Neutrophil (primary cell): ENCODE results near the gene FHIP1A.
A peak's percentile ranks its signal among the peaks of the same experiment; 100 is the strongest.

Source experiments
- H3K27ac ChIP-seq: fragments of 200-600 bp; sonication (generic); 2 replicates; pipeline ENCODE4 v1.5.1; 2016; ENCODE audit warnings: mild to moderate bottlenecking, moderate library complexity
- H3K27me3 ChIP-seq: fragments of 200-600 bp; sonication (generic); 2 replicates; pipeline ENCODE4 v1.6.0; 2016; ENCODE audit warnings: mild to moderate bottlenecking
- H3K36me3 ChIP-seq: fragments of 200-600 bp; sonication (generic); 2 replicates; pipeline ENCODE4 v1.5.1; 2017
- H3K4me1 ChIP-seq, 2 experiments: fragments of 200-600 bp in 1 of 2; sonication (generic) in 1 of 2; 1 replicate in 1 of 2; 2 replicates in 1 of 2; pipeline versions ENCODE4 v1.5.1 to v1.6.1; 2013 to 2016; ENCODE audit warnings: low read depth in 1 of 2, low read length in 1 of 2, mild to moderate bottlenecking in 1 of 2, moderate library complexity in 1 of 2; ENCODE audit not compliant: control insufficient read depth in 1 of 2, insufficient read depth in 1 of 2
- H3K4me3 ChIP-seq, 2 experiments: fragments of 200-600 bp in 1 of 2; sonication (generic) in 1 of 2; 1 replicate in 1 of 2; 2 replicates in 1 of 2; pipeline ENCODE4 v1.5.1; 2013 to 2016; ENCODE audit warnings: low read depth in 1 of 2, low read length in 1 of 2, mild to moderate bottlenecking in 1 of 2, moderate library complexity in 1 of 2
- H3K9me3 ChIP-seq: fragments of 200-600 bp; sonication (generic); 2 replicates; pipeline ENCODE4 v1.5.1; 2016
- CTCF ChIP-seq: fragments of 200-600 bp; sonication (generic); IDR thresholded peaks from 2 replicates; pipeline ENCODE4 v1.5.1; 2016; ENCODE audit warnings: antibody characterized with exemption

Gene FHIP1A

GRCh38 chr4:151408630-151409469 lies at the start of gene FHIP1A:
Gene FHIP1A, plus strand, starts transcription at chr4:151409176. Its CDS starts 157,084 bp downstream, at chr4:151566260.
- peaks cover 46% of the 10 kb centered on the region for H3K27me3 ChIP-seq
- no peaks in the 10 kb centered on the region for H3K9me3 ChIP-seq
- H3K4me3 ChIP-seq = peak within 1 kb of the TSS; percentile 60 to 67
- peak within 1 kb of the TSS; percentile 78 for H3K27ac ChIP-seq
- peaks cover 32 to 46% of the 10 kb centered on the region in 2 experiments for H3K4me1 ChIP-seq
- no peak for TF ChIP-seq CTCF
- no peaks in the 10 kb centered on the region for H3K36me3 ChIP-seq

GRCh38 chr4:151359576-151359975 lies 49.4 kb upstream of the FHIP1A start:
- no peak overlapping the region for H3K4me3 ChIP-seq
- peaks cover 24% of the 10 kb centered on the region for H3K27me3 ChIP-seq
- no peaks in the 10 kb centered on the region for H3K9me3 ChIP-seq
- no peak for TF ChIP-seq CTCF
- no peaks in the 10 kb centered on the region for H3K4me1 ChIP-seq
- H3K27ac ChIP-seq = no peak overlapping the region
- no peaks in the 10 kb centered on the region for H3K36me3 ChIP-seq

- no peaks in the 10 kb centered on the region for H3K9me3 ChIP-seq
- no peaks in the 10 kb centered on the region for H3K36me3 ChIP-seq
- H3K4me1 ChIP-seq = no peaks in the 10 kb centered on the region
- TF ChIP-seq CTCF = no peak
- peaks cover 16% of the 10 kb centered on the region for H3K27me3 ChIP-seq
- H3K27ac ChIP-seq = no peak overlapping the region
- H3K4me3 ChIP-seq = no peak overlapping the region
These were observed 47.9 kb upstream of the FHIP1A start for GRCh38 chr4:151361126-151361525.

- H3K4me1 ChIP-seq = no peaks in the 10 kb centered on the region
- peaks cover 13% of the 10 kb centered on the region for H3K27me3 ChIP-seq
- H3K9me3 ChIP-seq = no peaks in the 10 kb centered on the region
- no peak overlapping the region for H3K4me3 ChIP-seq
- no peak overlapping the region for H3K27ac ChIP-seq
- TF ChIP-seq CTCF = no peak
- H3K36me3 ChIP-seq = no peaks in the 10 kb centered on the region
These were observed 47.0 kb upstream of the FHIP1A start for GRCh38 chr4:151361966-151362365.

- Histone ChIP-seq H3K4me3 (no peak overlapping the region), H3K4me1 (no peaks in the 10 kb centered on the region), H3K27me3 (peaks cover 8% of the 10 kb centered on the region), H3K9me3 (no peaks in the 10 kb centered on the region), H3K27ac (no peak overlapping the region), H3K36me3 (no peaks in the 10 kb centered on the region)
- peak; percentile 85 for TF ChIP-seq CTCF
These were observed 46.4 kb upstream of the FHIP1A start for GRCh38 chr4:151362404-151363164.
